Measurements from ENCODE around the gene ANKRD63. TPM values are rescaled to one million over a fixed set of nuclear protein-coding genes. Genes with fewer than 3 reads are reported as not detected.

ANKRD63 gene
- total and polyA plus RNA-seq, 9 donors, result 0.27 TPM; not detected in 8

DNA sequence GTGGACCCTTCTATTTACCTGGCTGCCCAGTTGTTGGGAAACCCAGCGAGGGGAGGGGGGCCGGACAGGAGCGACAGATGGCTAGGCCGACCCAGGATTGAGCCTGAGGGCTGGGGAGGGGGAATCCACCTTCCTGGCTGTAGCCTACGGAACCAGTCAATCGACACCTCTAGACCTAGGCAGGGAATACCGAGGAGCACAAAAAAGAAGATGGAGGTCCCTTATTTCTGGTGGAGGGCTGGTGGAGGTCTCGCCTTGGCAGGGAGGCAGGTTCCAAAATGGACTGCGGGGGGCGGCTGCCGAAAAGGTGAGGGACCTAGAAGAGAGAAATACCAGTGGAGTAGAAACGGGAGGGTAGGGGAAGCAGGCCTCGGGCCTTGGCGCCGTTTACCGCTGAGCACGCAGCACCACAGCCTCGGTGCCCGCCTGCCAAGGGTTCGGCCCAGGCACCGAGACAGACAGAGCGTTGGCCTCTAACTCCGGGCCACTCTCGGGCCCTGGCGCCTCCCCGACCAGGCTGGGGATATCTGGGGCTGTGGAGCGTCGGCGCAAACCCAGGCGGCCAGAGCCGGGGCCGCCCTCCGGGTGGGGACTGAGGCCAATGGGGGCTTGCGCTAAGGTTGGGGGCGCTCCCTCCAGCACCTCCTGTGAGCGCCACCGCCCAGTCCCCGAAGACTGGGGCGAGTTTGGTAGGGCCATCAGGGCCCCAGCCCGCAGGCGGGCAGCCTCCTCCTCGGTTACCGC, 1.6 kb downstream of the ANKRD63 start:
- Histone ChIP-seq H3K9me3 (no peaks in the 10 kb centered on the region), H3K4me3 (no peak overlapping the region), H3K27ac (no peak overlapping the region), H3K36me3 (no peaks in the 10 kb centered on the region), H3K4me1 (ENCODE audit: insufficient read depth) (peaks cover 9% of the 10 kb centered on the region), H3K27me3 (peaks cover 9% of the 10 kb centered on the region)
- intact Hi-C loops (cut with DNase I), result loop anchor here (2.0 to 10.0 kb wide), 4 partner anchors 84 to 141 kb away; no protein-coding TSS in a partner anchor
- DNase-seq, result no peak
- 43 to 57% (median 44%) methylated on average over 26 to 43 of the region's 43 CpGs for WGBS, 3 donors
- TF ChIP-seq EP300 (IDR thresholded peaks at IDR 0.05) (no peak), POLR2A (IDR thresholded peaks at IDR 0.05) (no peak)
- TF ChIP-seq, protein P1, sequence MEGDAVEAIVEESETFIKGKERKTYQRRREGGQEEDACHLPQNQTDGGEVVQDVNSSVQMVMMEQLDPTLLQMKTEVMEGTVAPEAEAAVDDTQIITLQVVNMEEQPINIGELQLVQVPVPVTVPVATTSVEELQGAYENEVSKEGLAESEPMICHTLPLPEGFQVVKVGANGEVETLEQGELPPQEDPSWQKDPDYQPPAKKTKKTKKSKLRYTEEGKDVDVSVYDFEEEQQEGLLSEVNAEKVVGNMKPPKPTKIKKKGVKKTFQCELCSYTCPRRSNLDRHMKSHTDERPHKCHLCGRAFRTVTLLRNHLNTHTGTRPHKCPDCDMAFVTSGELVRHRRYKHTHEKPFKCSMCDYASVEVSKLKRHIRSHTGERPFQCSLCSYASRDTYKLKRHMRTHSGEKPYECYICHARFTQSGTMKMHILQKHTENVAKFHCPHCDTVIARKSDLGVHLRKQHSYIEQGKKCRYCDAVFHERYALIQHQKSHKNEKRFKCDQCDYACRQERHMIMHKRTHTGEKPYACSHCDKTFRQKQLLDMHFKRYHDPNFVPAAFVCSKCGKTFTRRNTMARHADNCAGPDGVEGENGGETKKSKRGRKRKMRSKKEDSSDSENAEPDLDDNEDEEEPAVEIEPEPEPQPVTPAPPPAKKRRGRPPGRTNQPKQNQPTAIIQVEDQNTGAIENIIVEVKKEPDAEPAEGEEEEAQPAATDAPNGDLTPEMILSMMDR (IDR thresholded peaks at IDR 0.05), result no peak

DNA sequence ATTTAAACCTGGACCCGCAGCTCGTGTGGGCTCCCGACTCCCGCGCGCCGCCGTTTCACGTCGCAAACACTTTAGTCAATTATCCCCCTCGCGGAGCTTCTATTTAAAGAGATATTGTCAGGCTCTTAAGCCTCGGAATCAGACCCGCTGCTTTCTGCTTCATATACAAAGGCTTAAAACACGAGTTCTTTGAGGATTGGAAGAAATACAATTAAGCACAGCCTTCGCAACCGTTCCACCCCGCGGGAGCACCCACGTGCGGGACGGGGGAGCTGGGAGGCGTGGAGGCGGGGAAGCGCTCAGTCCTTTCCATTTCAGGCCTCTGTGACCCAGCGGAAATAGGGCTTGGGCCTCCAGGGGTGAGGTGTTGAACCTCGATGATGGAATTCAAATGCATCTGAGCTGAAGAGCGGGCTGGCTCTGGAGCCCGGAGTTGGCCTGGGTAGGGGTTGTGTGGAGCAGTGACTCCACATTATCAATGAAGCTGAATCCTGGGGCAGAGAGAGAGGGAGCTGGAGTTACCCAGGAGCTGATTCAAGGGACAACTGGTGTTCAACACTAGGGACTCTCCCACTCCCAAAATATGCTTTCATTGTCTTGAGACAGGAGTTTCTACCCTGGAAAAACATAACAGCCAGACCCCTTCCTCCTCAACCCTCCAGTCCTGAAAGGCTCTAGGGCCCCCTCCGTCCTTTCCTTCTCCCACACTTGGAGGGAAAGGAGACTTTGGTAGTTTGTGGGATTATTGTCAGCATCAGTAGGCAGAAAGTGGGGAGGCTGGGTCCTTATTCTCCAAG, 2.4 kb downstream of the ANKRD63 start:
- no peaks in the 10 kb centered on the region for H3K36me3 ChIP-seq
- DNase-seq, result no peak
- TF ChIP-seq POLR2A (IDR thresholded peaks at IDR 0.05) (no peak), EP300 (IDR thresholded peaks at IDR 0.05) (no peak)
- TF ChIP-seq, protein P1 (IDR thresholded peaks at IDR 0.05), result no peak
- H3K4me1 ChIP-seq (ENCODE audit: insufficient read depth), result peaks cover 9% of the 10 kb centered on the region
- H3K4me3 ChIP-seq, result no peak overlapping the region
- no peaks in the 10 kb centered on the region for H3K9me3 ChIP-seq
- H3K27ac ChIP-seq, result no peak overlapping the region
- peaks cover 9% of the 10 kb centered on the region for H3K27me3 ChIP-seq
- WGBS, 3 donors, result 23 to 42% (median 36%) methylated on average over 30 of the region's 30 CpGs
- intact Hi-C loops (cut with DNase I), result loop anchor here (2.0 to 10.0 kb wide), 4 partner anchors 84 to 142 kb away; no protein-coding TSS in a partner anchor

DNA sequence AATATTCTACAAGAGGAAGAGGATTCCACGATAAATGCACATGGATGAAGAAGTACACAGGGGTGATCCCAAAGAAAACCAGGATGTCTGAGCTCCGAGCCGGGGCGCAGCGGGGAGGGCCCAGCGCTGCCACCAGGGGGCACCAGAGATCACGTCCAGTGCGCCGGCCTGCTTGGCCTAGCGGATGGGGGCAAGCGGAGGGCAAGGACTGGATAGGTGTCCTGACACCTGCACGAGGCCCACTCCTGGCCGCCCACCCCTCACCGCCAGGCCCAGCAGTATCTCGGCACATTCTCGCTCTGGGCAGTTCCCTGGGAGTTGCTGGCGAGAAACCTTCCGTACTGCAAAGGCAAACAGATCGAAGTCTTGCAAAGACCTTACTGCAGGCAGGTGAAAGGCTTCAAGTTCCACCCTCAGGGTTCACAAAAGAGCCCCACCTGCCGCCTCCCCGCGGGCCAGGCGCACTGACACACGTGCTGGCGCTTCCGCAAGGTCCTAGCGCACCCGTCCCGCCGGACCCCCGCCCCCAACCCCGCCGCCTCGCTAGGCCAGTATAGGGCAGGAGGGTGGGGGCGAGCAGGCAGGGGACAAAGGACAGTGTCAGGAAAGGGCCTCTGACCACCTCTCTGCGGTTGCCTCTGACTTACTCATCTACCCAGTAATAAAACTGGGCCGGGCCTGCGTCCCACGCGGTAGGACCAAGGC, 3.3 kb downstream of the ANKRD63 start:
- DNase-seq, result peak; percentile 68 to 86 (median 82)
- Histone ChIP-seq H3K27ac (no peak overlapping the region), H3K4me3 (no peak overlapping the region), H3K9me3 (no peaks in the 10 kb centered on the region), H3K36me3 (no peaks in the 10 kb centered on the region), H3K4me1 (ENCODE audit: insufficient read depth) (peaks cover 9% of the 10 kb centered on the region), H3K27me3 (peaks cover 9% of the 10 kb centered on the region)
- TF ChIP-seq, protein P1 (IDR thresholded peaks at IDR 0.05), result peak; percentile 82 to 97 (median 89)
- no peak for TF ChIP-seq POLR2A (IDR thresholded peaks at IDR 0.05)
- intact Hi-C loops (cut with DNase I), result loop anchor here (2.0 to 10.0 kb wide), 5 partner anchors 85 to 235 kb away; no protein-coding TSS in a partner anchor
- WGBS, 3 donors, result 12 to 13% (median 13%) methylated on average over 36 to 40 of the region's 40 CpGs

DNA sequence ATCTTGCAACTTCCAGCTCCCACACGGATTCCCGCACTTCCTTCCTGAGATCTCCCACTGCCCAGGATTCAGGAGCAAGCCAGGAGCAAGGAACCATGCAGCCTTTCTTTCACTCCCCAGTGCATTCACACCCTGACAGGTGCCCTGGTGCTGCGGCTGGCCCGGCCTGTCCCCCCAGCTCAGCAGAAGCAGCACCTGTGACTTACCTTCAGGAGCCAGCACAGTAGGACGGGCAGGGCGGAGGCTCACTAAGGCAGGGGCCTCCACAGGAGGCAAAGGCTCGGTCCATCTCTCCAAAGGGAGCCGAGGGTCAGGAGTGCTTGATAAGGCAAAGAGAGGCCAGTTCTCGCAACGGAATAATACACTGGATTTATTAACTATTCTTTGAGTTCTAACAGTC, 4.8 kb downstream of the ANKRD63 start:
- TF ChIP-seq EP300 (IDR thresholded peaks at IDR 0.05) (no peak), POLR2A (IDR thresholded peaks at IDR 0.05) (no peak)
- TF ChIP-seq, protein P1 (IDR thresholded peaks at IDR 0.05), result no peak
- H3K27ac ChIP-seq, result no peak overlapping the region
- peaks cover 9% of the 10 kb centered on the region for H3K4me1 ChIP-seq (ENCODE audit: insufficient read depth)
- intact Hi-C loops (cut with DNase I), result loop anchor here in 1 of 4 donors (10.0 kb wide), 1 partner anchor 233 kb away; no protein-coding TSS in a partner anchor
- 43 to 60% (median 52%) methylated on average over 9 to 10 of the region's 10 CpGs for WGBS, 3 donors
- no peaks in the 10 kb centered on the region for H3K9me3 ChIP-seq
- no peaks in the 10 kb centered on the region for H3K36me3 ChIP-seq
- H3K4me3 ChIP-seq, result no peak overlapping the region
- no peak for DNase-seq
- peaks cover 6% of the 10 kb centered on the region for H3K27me3 ChIP-seq

Data from ovary (tissue), 9 donors.